Activated CD4-positive, alpha-beta T cell treated with anti-CD3 and anti-CD28 coated beads for 24 hours (primary cell): ENCODE data around the gene CHCHD6.

ENCODE experiments used
- DNase-seq, 2 donors: peaks; one replicate each; pipeline ENCODE4 v3.0.0-alpha.2; 2020; ENCODE audit warnings: low read depth in 2 of 2

CHCHD6 gene

DNA sequence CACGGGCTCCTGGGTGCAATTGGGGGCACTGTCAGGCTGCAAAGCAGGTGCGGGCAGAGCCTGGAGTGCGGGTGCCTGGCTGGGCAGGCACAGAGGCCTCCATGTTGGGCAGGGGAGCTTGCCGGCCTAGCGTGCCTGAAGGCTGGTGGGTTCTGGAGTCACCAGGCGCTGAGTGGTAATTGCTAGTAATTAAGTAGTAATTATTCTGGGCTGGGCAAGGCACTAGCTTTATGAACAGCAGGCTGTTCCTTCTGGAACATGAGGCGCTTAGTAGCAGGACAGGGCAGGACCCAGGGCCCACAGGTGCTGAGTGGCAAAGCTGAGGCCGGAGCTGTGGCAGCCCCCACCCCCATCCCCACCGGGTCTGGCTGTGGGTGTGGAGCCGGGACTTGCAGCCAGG, 304.2 kb downstream of the CHCHD6 start:
- DNase-seq, result no peak

- DNase-seq, result no peak
These were observed 305.5 kb downstream of the CHCHD6 start for GRCh38 chr3:127009531-127009930.
